HG03108 (cell line): Measurements from ENCODE around the gene C1orf52.
"Not testable (repeated sequence)": the region's sequence is repeated elsewhere in the genome, so short reads cannot be mapped to it uniquely, and the experiment has no call there.

Source experiments
- ATAC-seq: cut with Tn5 transposase; IDR thresholded peaks from one replicate; pipeline ENCODE4 v1.9.1; 2021; ENCODE audit warnings: moderate library complexity; ENCODE audit not compliant: unreplicated experiment

The C1orf52 gene

DNA sequence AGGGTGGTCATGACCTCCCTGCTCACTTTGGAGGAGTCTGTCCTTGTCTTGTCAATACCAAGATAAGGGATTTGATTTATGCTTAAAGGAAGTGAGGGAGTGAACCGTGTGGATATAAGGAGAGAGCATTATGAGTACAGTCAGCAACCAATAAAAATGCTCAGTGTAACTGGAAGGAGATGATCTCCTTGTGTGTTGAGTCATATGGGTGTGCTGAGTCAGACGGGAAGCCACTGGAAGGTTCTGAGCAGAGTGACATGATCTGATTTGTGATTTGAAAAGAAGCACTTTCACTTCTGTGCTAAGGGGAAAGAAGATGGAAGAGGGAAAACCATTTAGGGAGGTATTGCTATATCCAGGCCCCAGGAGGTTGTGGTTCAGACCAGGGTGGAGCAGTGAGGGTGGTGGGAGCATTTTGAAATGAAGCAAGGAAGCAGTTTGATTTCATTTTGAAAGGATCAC, 19.4 kb upstream of the C1orf52 start:
- ATAC-seq: no peak

DNA sequence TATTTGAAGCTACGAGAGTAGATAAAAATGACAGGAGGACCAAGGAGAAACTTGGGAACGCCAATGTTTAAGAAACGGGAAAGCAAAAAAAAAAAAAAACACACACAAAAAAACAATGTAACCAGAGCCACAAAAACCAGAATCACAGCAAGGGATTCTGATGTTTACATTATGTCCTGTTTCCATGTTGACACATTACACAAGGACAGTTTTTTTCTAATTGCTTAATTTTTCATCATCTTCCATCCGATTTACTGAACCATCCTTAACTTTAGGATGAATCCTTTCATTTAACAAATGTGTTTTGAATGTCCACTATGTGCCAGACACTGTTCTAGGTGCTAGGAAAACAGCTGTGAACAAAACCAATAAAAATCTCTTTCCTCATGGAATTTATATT, 18.3 kb upstream of the C1orf52 start:
- no peak for ATAC-seq

DNA sequence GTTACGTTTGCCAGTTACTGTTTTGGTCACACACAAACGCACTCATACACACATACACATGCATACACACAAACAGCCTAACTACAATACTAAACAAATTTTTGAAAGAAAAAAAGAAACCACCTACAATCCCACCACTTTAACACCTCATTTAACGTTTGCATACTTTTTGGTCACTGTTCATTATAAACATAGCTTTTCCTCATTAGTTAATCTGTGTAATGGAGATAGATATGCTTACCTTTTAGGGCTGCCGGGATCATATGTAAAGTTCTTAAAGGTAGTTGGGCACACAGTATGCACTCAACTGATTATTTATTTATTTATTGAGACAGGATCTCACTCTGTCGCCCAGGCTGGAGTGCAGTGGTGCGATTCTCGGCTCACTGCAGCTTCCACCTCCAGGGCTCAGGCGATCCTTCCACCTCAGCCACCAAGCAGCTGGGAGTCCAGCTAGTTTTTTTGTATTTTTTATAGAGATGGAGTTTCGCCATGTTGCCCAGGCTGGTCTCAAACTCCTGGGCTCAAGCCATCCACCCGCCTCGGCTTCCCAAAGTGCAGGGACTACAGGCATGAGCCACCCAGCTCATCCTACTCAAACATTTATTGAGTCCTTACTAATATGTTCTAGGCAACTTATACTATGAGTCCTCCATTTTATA, 17.6 kb upstream of the C1orf52 start:
- ATAC-seq: no peak

DNA sequence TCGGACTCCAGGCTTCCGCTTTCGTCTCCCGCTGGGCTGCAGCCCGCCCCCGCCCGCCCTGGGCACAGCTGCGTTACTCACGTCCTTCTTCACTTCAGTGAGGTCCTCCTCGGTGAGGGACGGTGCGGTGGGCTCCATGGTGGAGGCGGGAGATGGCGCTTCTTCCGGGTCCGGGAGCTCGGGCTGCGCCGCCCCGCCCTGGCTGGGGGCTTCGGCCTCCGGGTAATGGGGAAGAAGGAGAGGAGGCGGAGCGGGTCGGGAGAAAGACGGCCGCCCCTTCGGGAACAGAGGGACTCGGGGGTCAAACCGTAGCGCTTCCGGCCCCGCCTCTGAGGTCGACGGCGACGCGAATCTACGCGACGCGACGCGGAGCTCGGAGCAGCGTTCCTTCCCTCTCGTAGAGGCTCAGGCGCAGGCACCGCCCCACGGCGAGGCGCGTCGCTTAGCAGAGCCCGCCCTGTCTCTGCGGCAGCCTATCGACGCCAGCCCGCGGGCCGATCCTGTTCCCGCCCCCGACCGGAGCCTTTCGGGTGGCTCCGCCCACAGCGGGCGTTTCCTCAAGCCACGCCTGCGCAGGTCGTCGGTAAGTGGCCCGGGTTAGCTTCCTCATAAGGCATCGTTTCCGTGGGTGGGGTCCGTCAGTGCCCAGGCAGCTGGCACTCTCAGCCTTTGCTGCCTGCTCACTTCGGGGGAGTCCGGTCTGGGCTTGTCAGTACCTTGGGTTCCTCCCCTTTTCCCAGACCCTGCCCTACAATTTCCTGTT, 16.9 kb upstream of the C1orf52 start, which contains the start of gene BCL10:
TSS of gene BCL10 (minus strand) at position 418 of the 763 bp plus-strand sequence. CDS start at position 138, 280 bp downstream.
- ATAC-seq: peak; percentile 96

DNA sequence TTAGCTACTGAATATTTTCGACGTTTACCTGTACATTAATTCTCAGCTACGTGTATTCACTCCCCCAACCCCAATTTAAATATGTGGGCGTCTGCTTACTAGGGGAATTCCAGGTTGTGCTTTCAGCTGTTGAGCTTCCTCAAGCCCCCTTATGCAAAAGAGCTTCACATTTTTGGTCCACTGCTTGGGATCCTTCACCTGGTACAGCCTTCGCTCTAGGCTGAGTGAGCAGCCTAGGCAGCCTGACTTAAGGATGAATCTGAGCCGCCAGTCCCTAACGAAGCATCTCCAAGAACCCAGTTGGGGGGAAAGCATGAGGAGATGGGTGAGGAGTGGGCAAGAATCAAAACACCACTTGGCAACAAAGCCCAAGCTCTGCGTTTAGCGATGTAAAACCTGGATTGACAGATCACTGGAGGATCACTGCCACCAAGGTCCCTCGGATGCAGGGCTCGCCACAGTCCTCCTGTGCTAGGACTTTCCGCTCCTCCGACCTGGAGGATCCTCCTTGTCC, 16.3 kb upstream of the C1orf52 start:
- ATAC-seq: no peak

DNA sequence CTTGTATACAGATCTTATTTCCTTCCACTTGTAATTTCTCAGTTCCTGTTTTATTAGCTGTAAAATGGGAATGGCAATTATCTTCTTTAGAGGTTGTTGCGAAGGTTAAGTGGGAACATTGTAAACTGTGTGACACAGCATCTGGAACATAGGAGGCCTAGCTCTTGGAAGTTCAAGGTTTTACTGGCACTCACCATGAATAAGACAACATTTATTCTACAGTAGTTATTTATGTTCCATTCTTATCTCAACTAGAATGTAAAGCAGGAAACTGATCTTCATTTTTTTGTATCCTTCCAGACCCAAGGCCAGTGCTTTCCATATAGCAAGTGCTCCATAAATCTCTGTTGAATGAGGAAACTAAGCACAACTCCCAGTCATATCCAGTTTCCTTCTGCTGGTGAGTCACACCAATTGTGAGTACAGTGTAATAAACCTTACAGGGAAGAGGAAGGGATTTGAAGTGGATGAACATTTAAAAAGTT, 15.5 kb upstream of the C1orf52 start:
- no peak for ATAC-seq

DNA sequence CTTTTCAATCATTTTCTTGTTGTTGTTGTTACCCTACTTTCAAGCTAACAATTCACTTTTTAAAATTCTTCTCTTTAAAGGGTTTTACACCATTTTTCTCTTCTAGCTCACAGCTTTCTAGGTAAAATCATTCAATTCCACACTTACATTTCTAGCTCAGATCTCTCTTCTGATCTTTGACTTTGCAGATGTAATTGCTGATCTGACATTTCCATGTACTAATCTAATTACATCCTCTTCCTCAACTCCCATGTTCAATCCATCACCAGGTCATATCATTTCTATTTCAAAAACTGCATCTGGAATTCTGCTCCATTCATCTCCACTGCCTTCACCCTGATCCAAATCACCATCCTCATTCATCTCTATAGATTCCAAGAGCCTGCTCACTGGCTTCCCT, 13.9 kb upstream of the C1orf52 start:
- ATAC-seq: no peak

DNA sequence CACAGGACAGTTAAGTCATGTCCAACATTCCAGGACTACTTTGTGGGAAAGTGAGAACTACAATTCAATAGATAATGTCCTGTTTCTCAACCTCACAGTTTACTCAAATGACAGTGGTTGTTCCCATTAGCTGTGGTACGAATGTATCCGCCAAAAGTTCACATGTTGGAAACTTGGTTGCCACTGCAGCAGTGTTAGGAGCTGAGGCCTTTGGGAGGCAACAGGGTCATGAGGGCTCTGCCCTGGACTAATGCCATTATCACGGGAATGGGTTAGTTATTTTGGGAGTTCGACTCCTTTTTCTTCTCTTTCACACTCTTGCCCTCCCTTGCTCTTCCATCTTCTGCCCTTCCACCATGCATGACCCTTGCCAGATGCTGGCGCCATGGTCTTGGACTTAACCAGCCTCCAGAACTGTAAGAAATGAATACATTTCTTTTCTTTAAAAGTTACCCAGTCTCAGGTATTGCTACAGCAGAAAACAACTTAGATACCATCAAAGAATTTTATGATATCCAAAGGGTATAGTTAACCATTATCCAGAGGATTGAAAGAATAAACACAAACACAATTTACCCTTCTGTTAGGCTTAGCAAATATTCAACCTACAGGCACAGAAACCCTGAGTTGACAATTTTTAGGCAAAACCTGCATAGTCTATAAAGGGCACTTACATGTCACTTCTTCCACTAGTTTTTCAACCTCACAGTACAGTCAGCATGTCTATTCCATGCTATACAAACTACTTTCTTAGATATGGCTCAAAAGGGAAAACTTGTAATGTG, 9.5 kb upstream of the C1orf52 start:
- ATAC-seq: no peak

DNA sequence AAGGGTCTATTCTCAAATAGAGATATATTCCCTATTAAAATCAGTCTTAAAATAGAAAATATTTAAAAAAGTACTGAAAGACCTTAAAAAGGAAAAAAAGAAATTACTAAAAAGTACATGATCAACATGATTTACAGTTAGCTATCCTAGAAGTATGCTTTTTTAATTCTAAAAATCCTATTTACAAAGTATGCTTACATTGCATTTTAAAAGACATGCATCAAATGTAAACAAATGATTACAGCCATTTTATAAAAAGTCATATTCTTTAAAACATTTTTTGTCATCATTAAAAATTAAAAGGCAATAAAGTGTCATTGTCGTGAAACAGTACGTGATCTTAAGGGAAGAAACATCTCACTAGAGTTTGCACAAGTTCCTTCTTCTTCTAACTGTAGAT, 7.9 kb upstream of the C1orf52 start:
- ATAC-seq: no peak

DNA sequence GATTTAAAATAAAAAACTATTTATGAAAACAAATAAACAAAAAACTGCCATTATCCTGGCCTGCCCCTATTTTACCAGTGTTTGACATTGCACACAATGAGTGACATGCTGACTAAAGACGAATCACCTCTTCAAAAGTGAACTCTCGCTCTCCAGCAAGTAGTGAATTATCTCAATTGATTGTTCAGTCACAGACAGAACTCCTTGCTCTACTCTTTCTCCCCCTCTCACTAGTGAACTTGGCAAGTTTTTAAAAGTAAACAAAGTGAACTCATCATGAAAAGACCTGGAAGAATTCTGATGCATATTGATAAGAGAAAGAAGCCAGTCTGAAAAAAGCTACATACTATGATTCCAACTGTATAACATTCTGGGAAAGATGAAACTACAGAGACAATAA, 4.7 kb upstream of the C1orf52 start:
- ATAC-seq: no peak

DNA sequence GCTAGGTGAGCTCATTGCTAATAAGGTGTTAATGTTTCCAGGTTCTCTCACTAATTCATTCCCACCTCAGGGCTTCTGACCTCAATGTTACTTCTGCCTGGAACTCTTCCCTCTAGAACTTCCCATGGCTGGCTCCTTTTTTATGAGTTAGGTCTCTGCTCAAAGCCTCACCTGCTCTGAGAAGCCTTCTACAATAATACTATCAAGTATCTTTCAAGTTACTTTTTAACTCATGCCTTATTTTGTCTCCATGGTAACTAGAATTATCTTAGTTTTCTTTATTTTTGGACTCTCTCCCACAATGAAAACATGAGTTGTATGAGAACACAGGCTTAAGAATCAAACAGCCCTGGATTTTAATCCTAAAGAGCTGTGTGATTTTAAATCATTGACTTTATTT, 3.5 kb upstream of the C1orf52 start:
- ATAC-seq: no peak

DNA sequence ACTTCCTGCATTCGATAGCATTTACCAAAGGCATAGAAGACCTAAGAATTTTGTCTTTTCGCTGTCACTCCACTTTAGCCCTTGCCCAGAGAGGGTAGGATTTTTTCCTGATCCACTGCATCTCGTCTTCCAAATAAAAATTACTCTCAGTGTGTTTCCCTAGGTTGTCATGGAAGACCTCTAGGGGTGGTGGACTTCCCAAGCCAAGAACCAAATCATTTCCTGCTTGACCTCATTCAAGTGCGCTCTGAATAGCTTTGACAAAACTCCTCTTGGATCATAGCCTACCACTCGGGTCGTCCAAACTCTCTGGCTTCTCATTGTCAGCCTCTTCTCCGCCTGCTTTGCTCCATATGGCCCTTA, 431 bp upstream of the C1orf52 start:
- no peak for ATAC-seq

DNA sequence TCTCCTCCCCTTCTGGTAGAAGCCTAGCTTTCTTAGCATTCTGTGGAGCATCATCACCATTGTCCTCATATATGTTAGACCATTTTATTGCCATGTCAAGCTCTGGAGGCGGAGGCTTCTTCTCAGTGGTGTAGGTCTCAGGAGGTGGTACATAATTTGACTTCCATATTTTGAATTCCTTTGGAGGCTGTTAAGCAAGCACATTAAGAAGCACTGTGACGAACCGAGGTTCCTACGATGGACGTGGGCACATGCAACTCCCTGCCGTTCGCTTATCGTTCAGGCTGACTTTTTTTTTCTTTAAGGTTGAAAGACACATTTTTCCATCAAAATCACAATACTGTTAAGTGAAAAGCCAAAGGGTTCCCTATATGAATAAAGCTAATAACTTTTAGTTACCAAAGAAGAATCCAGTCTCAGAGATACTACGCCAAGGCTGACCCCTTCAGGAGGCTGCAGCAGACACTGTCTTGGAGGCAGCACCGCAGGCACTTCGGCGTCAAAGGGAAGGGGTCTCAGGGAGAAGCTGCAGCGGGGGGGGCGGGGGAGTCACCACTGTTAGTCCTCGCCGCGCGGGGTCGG, 835 bp downstream of the C1orf52 start:
- ATAC-seq: no peak

DNA sequence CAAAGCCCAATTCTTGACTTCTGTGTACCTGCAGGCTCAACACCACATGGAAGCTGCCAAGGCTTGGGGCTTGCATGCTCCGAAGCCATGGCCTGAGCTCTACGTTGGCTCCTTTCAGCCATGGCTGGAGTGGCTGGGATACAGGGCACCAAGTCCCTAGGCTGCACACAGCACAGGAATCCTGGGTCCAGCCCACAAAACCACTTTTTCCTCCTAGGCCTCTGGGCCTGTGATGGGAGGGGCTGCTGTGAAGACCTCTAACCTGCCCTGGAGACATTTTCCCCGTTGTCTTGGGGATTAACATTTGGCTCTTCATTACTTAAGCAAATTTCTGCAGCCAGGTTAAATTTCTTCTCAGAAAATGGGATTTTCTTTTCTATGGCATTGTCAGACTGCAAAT, 10.4 kb downstream of the C1orf52 start:
- not testable (repeated sequence) for ATAC-seq

DNA sequence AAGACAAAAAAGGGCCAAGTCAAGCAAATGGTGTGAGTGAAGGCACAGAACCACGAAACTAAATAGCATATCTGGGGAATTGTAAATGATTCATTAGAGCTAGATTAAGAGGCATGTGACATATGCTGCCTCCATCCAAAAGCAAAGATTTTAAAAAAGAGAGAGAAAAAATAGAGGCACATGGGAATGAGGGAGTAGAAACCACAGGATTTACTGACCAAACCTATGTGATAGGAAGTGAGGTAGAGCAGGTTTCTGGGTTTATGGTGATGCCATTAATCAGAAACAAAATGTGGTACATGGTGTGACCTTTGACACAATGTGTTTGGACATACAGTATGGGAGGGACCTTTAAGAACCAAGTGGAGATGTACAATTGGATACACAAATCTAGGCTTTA, 13.6 kb downstream of the C1orf52 start:
- ATAC-seq: no peak

DNA sequence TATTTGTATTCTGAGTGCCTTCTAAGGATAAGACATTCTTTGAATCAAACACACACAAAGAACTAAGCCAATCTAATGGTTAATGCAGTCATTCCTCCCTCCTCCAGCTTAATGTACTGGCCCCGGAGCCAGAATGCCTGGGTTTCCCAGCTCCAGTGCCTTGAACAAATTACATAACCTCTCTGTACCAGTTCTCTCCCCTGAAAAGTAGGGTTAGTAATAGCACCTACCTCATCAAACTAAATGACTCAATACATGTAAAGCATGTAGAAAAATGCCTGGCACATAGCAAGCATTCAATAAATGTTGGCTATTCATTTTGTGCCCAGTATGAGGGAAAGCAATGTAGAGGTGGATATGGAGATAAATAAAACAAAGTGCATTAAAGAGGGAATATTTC, 14.0 kb downstream of the C1orf52 start:
- ATAC-seq: no peak

DNA sequence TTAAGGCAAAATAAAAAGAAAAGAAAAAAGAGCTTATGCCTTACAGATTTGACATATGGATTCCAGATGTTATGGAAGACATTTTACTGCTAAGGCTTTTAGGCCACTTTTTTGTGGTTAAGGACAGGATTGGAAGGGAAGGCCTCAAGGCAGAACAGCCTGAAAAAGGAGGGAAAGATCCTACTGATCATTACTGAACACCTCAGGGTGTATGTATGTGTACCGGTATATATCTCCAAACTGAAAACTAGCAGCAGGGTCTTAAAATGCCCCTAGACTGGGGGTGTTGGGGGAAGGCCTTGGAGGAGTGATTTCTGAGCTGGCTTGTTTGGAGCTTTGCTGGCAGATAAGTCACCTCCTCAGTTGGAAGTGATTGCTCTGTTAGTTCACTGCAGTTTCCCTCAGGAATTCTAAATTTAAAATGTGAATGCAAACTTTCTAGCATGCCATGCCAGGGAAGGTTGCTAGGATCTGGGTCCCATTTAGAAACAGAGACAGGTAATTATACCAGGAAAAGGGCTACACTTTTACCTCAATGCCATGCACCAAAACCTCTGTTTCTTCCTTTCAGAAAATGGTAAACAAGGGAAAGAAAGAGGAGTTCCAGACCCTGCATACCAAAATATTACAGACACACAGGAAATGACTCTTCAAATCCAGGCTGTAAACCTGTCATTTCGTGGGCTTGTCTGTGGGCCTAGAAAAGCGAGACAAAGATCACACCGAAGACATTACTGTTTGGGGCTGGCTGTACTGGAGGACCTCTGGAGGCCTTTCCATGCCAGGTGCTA, 15.0 kb downstream of the C1orf52 start:
- no peak for ATAC-seq

DNA sequence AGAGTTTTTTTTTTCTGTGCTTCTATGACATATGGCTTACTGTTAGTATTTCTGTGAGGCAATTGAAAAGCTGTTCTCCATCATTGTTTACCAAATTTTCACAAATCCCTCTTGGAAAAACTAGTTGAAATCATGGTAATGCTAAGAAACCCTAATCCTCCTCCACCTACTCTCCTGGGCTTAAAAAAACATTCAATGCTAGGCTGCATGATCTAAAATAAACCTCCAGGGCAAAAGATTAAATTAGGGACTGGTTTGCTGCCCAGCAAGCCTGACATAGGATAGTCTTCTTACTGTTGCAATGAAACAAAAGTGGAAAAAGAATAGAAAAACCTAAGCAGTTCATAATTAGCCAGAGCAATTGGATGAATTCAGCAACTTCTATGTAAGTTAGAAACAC, 16.1 kb downstream of the C1orf52 start:
- no peak for ATAC-seq

DNA sequence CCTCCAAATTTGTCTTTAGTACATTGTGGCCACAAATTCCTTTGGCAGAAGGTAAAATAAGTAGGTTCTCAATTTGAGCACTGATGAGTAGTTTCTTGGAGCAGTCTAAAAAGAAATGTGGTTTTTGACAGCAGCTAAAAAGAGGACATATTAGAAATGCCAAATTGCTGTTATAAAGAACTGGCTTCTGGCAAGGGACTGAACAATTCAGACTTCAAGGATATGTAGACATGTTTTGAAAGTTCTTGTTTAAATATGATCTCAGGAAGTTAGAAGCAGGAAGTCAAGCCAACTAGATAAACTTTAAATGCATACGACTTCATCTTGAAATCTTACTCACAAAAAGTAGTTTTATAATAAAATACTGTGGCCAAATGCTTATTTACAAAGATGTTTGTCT, 18.8 kb downstream of the C1orf52 start:
- no peak for ATAC-seq

DNA sequence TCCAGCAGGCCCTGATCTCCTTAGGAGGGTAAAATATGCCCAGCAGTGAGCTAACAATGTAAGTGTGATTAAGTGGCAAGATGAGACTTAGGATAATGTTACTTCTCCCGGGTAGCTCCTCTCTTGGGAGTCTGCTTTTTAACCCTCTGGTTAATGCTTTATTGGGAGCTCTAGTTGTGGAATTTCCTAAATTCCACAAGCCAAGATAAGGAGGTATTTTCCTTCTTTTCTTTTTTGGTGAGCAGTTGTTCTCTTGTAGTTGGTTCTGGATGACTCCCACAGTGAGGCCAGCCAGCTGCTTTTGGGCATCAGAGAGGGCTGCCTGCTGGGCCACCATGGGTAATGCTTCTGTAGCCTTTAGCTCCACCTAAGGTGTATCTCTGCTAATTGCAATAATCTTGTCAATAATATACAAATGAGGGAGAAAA, 19.3 kb downstream of the C1orf52 start:
- no peak for ATAC-seq
